Measurements from ENCODE around the gene RELN. TPM values are rescaled to one million over a fixed set of nuclear protein-coding genes. Genes with fewer than 3 reads are reported as not detected.

RELN gene
- total RNA-seq, 1 donor from 2014 or later = 7.4 TPM

DNA sequence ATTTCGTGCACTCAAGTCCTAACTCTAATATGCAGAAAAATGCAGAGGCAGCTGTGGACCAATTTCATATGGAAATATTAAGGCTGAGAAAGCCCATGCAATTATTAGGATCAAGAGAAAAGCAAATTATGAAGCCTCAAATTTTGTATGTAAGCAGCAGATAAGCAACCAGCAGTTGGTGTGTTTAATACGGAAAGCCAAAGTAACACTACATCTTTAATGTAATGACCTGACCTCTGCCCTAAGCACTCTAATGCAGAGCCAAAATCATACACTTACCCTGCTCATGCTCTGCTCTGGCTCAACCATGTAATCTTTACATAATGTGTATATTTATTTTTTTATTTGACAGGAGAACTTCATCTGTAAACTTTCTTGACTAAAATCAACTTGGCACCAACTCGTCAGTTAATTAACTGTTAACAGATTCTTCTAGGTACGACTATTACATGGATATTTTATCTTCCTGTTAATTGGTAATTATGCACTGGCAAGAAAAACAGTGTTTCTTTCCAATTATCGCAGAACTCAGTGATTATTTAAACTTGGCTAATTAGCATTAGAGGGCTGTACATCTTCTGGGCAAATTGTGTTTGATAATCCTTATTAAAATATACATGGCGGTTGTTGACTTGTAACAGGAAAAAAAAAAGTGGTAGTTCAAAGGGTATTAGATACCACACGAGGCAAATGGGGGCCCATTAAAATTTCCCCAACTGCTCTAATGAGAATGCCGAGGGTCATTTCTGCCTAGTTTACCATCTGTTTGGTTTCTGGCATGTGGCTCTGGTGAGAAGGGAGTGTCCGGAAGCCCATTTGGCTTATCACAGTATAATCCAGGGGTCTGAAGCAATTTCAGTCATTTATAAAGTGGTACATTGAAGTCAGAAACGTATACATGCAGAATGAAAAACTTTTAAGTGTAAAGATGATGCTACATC, 94.5 kb downstream of the RELN start:
- Histone ChIP-seq H3K27ac (no peak overlapping the region), H3K4me3 (no peak overlapping the region), H3K9me3 (no peaks in the 10 kb centered on the region), H3K4me1 (no peaks in the 10 kb centered on the region), H3K27me3 (no peaks in the 10 kb centered on the region), H3K36me3 (no peaks in the 10 kb centered on the region)
- DNase-seq (ENCODE audit: extremely low spot score in 2 of 2) = no peak
- no peak for TF ChIP-seq POLR2A (IDR thresholded peaks at IDR 0.05)
- TF ChIP-seq POLR2AphosphoS5 (IDR thresholded peaks at IDR 0.05; ENCODE audit: insufficient read depth in 1 of 2, low read depth in 1 of 2) = no peak
- no peak for TF ChIP-seq CTCF (IDR thresholded peaks at IDR 0.05)
- intact Hi-C loops (cut with DNase I) = no loop called here

GRCh38 chr7:103893350-103893749, 96.1 kb downstream of the RELN start:
- Histone ChIP-seq H3K36me3 (no peaks in the 10 kb centered on the region), H3K4me1 (no peaks in the 10 kb centered on the region), H3K27ac (no peak overlapping the region), H3K9me3 (no peaks in the 10 kb centered on the region), H3K27me3 (no peaks in the 10 kb centered on the region), H3K4me3 (no peak overlapping the region)
- no peak for TF ChIP-seq POLR2A (IDR thresholded peaks at IDR 0.05)
- no peak for TF ChIP-seq CTCF (IDR thresholded peaks at IDR 0.05)
- no peak for TF ChIP-seq POLR2AphosphoS5 (IDR thresholded peaks at IDR 0.05; ENCODE audit: insufficient read depth in 1 of 2, low read depth in 1 of 2)
- no peak for DNase-seq (ENCODE audit: extremely low spot score in 2 of 2)
- intact Hi-C loops (cut with DNase I) = no loop called here

GRCh38 chr7:103889451-103889850, 100.0 kb downstream of the RELN start:
- no peaks in the 10 kb centered on the region for H3K27me3 ChIP-seq
- H3K4me1 ChIP-seq = no peaks in the 10 kb centered on the region
- no peaks in the 10 kb centered on the region for H3K36me3 ChIP-seq
- H3K9me3 ChIP-seq = no peaks in the 10 kb centered on the region
- DNase-seq (ENCODE audit: extremely low spot score in 2 of 2) = no peak
- no peak overlapping the region for H3K4me3 ChIP-seq
- no peak overlapping the region for H3K27ac ChIP-seq
- no peak for TF ChIP-seq POLR2A (IDR thresholded peaks at IDR 0.05)
- no peak for TF ChIP-seq CTCF (IDR thresholded peaks at IDR 0.05)
- no peak for TF ChIP-seq POLR2AphosphoS5 (IDR thresholded peaks at IDR 0.05; ENCODE audit: insufficient read depth in 1 of 2, low read depth in 1 of 2)
- intact Hi-C loops (cut with DNase I) = no loop called here

DNA sequence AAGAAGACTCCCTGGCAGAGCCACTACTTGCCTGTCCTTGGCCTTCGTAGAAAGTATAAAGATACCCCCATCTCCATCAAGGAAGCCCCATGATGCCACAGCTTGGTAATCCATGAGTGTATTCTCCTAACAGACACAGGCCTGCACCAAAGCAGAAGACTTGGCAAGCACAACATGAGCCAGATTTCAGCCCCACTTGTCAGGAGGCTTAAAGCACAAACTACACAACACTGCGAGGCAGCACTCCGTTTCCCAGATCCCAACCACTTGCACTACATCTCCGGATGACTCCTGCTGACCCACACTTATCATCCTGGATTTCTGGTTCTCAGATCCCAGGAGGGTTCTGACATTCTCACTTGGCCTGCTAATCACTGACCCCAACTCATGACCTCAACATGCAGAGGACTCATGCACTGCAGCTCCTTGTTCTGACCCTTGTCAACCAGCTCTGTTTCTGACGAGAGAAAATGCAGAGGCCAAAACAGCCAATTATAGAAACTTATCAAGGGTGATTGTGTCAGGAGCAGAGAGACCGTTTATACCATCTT, 100.8 kb downstream of the RELN start:
- Histone ChIP-seq H3K4me3 (no peak overlapping the region), H3K27me3 (no peaks in the 10 kb centered on the region), H3K4me1 (no peaks in the 10 kb centered on the region), H3K27ac (no peak overlapping the region), H3K9me3 (no peaks in the 10 kb centered on the region), H3K36me3 (no peaks in the 10 kb centered on the region)
- TF ChIP-seq CTCF (IDR thresholded peaks at IDR 0.05) = no peak
- no peak for TF ChIP-seq POLR2A (IDR thresholded peaks at IDR 0.05)
- TF ChIP-seq POLR2AphosphoS5 (IDR thresholded peaks at IDR 0.05; ENCODE audit: insufficient read depth in 1 of 2, low read depth in 1 of 2) = no peak
- intact Hi-C loops (cut with DNase I) = no loop called here
- no peak for DNase-seq (ENCODE audit: extremely low spot score in 2 of 2)
